ENCODE measurements around the gene FMNL3.
A peak's percentile ranks its signal among the peaks of the same experiment; 100 is the strongest.
"Not testable (repeated sequence)": the region's sequence is repeated elsewhere in the genome, so short reads cannot be mapped to it uniquely, and the experiment has no call there.

Gene FMNL3

GRCh38 chr12:49632986-49633702, 74.1 kb downstream of the FMNL3 start:
- DNase-seq (ENCODE audit: low read depth in 2 of 2) = no peak

GRCh38 chr12:49632401-49632800, 74.8 kb downstream of the FMNL3 start:
- DNase-seq (ENCODE audit: low read depth in 2 of 2) = no peak

- DNase-seq (ENCODE audit: low read depth in 2 of 2) = no peak
Measured at GRCh38 chr12:49631336-49631907, 75.8 kb downstream of the FMNL3 start.

GRCh38 chr12:49627752-49628360, 79.3 kb downstream of the FMNL3 start:
- DNase-seq (ENCODE audit: low read depth in 2 of 2) = no peak

- DNase-seq (ENCODE audit: low read depth in 2 of 2) = no peak
Measured at GRCh38 chr12:49626836-49627235, 80.4 kb downstream of the FMNL3 start.

- DNase-seq (ENCODE audit: low read depth in 2 of 2) = no peak
Measured at GRCh38 chr12:49626169-49626835, 80.9 kb downstream of the FMNL3 start.

GRCh38 chr12:49624921-49625577, 82.2 kb downstream of the FMNL3 start:
- DNase-seq (ENCODE audit: low read depth in 2 of 2) = no peak

GRCh38 chr12:49623142-49623904, 83.9 kb downstream of the FMNL3 start, which contains the start of gene PRPF40B:
PRPF40B (plus strand) TSS chr12:49623561; CDS start chr12:49623591, 30 bp downstream.
- DNase-seq (ENCODE audit: low read depth in 2 of 2) = peak; percentile 67 to 69

GRCh38 chr12:49622501-49623141, 84.6 kb downstream of the FMNL3 start:
- no peak for DNase-seq (ENCODE audit: low read depth in 2 of 2)

- no peak for DNase-seq (ENCODE audit: low read depth in 2 of 2)
Measured at GRCh38 chr12:49621651-49622500, 85.3 kb downstream of the FMNL3 start.

GRCh38 chr12:49619286-49619685, 87.9 kb downstream of the FMNL3 start:
- no peak for DNase-seq (ENCODE audit: low read depth in 2 of 2)

GRCh38 chr12:49618576-49618975, 88.6 kb downstream of the FMNL3 start:
- no peak for DNase-seq (ENCODE audit: low read depth in 2 of 2)

- no peak for DNase-seq (ENCODE audit: low read depth in 2 of 2)
Measured at GRCh38 chr12:49616533-49617219, 90.5 kb downstream of the FMNL3 start.

GRCh38 chr12:49615725-49616124, 91.5 kb downstream of the FMNL3 start:
- no peak for DNase-seq (ENCODE audit: low read depth in 2 of 2)

- no peak for DNase-seq (ENCODE audit: low read depth in 2 of 2)
Measured at GRCh38 chr12:49612210-49612609, 95.0 kb downstream of the FMNL3 start.

GRCh38 chr12:49610785-49611184, 96.4 kb downstream of the FMNL3 start:
- not testable (repeated sequence) for DNase-seq (ENCODE audit: low read depth in 2 of 2)

- no peak for DNase-seq (ENCODE audit: low read depth in 2 of 2)
Measured at GRCh38 chr12:49609875-49610154, 97.4 kb downstream of the FMNL3 start.

GRCh38 chr12:49609059-49609874, 97.9 kb downstream of the FMNL3 start:
- no peak for DNase-seq (ENCODE audit: low read depth in 2 of 2)

- not testable (repeated sequence) for DNase-seq (ENCODE audit: low read depth in 2 of 2)
Measured at GRCh38 chr12:49605539-49605938, 101.7 kb downstream of the FMNL3 start, which contains the start of gene FAM186B. FAM186B (minus strand) TSS chr12:49605639; CDS start chr12:49605477, 162 bp downstream.

Data from stimulated activated CD4-positive, alpha-beta T cell treated with anti-CD3 and anti-CD28 coated beads, Interleukin-1b, Interleukin-23, amount 100 ng/mL, for 1 hour (primary cell).